ENCODE measurements around the gene ARSG.
A peak's percentile ranks its signal among the peaks of the same experiment; 100 is the strongest.
"Not testable (repeated sequence)": the region's sequence is repeated elsewhere in the genome, so short reads cannot be mapped to it uniquely, and the experiment has no call there.

ARSG gene

DNA sequence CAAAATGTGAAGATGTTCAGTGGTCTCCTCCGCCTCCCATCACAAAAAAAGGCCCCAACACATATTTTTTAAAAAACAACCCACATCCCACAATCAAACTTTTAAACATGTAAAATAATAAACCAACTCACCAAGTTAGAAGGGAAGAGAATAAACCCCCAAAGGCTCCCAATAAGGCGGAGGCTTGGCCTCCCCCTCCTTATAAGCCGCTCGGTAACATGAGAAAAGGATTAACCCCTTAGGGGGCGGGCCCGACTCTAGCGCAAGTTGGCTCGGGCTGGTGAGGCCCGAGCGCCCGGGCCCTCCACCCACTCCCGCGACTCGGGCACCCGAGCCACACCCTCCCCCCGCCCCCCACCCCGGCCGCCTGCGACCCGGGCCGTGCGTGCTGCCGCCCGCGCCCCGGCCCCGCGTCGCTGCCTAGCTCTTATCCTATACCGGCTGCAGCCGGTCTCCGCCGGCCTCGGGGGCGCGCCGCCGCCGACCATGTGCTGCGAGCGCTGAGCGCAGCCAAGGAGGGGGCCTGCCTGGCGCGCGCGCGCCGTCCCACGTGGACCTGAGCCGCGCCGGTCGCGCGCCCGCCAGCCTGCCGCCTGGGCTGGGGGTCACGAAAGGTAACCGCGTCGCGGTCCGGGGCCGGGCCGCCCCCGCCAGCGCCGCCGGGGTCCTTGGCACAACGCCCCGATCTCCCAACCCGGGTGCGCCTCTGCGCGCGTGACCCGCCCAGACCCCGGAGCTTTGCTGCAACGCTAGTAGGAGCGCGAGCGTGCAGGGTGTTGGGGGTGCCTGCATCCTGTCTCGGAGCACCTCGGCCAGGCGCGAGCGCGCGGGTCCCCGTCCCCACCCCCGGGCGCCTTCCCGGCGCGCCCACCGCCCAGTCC lies at the start of gene ARSG, which contains the start of gene SLC16A6:
Gene ARSG, plus strand, starts transcription at position 541 of the 881 bp plus-strand sequence. CDS start 15,999 bp downstream, outside the sequence.
Gene SLC16A6, minus strand, starts transcription at position 173 of the 881 bp plus-strand sequence. CDS start 12,807 bp downstream, outside the sequence.
- no peak for DNase-seq (ENCODE audit: low read depth)

DNA sequence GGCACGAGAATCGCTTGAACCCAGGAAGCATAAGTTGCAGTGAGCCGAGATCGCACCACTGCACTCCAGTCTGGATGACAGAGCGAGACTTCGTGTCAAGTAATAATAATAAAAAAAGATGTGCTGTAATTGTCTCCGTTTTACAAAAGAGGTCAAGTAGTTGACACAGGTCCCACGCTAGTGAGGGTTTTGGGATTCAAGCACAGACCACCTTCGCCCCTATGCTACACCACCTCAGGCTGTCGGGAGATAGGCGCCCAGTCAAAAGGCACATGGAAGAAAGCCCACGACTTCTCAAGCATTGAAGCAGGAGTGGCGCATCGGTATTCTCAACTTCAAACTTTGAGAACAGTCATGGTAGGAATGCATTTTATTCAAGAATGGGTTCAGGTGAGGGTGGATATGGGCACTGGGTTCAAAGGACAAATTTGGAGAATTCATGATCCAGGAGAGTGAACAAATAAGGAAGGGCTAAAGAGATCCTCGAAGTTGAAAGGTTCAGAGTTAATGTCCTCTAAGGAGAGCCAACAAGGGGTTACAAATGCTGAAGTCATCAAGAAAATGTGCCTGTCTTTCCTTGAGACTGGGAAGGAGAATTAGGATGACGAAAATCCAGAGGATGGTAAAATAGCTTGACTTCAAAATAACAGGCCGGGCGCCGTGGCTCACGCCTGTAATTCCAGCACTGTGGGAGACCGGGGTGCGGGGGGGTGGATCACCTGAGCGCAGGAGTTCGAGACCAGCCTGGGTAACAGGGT lies 44.8 kb upstream of the ARSG start:
- no peak for DNase-seq (ENCODE audit: low read depth)

DNA sequence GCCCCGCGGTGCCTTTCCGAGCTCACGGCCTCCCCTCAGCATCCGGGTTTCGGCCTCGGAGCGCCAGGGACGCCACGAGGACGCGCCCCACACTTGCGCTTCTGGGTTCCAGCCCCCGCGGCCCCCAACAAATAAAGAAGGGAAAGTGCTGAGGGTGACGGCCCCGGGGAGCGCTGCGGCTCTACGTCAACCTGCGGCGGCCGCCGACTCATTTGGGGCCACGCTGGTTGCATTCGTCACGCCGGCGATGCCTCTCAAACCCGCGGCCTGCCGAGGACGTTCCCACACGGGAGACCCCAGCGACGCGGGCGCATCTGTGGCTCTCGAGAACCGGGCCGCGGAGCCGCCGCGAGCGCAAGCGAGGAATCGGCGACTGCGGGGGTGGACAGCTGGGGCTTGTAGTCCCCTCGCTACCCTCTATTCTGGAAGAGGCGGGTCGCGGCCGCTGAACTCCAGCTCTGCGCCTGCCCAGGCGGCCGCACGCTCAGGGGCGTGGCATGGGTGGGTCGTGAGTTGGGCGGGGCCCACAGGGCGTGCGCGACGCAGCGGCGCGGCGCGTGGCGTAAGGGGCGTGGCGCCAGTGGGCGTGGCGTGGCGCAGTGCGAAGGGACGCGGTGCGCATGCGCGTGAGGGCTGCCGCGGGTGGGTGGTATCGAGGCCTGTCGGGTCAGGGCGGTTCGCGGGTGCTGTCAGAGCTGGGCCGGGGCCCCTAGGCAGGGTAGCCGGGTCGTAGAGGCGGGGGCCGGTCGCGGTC lies 43.7 kb upstream of the ARSG start, which contains the start of gene AMZ2:
Gene AMZ2, plus strand, starts transcription at position 599 of the 754 bp plus-strand sequence. CDS start 2,145 bp downstream, outside the sequence.
- peak; percentile 69 for DNase-seq (ENCODE audit: low read depth)

DNA sequence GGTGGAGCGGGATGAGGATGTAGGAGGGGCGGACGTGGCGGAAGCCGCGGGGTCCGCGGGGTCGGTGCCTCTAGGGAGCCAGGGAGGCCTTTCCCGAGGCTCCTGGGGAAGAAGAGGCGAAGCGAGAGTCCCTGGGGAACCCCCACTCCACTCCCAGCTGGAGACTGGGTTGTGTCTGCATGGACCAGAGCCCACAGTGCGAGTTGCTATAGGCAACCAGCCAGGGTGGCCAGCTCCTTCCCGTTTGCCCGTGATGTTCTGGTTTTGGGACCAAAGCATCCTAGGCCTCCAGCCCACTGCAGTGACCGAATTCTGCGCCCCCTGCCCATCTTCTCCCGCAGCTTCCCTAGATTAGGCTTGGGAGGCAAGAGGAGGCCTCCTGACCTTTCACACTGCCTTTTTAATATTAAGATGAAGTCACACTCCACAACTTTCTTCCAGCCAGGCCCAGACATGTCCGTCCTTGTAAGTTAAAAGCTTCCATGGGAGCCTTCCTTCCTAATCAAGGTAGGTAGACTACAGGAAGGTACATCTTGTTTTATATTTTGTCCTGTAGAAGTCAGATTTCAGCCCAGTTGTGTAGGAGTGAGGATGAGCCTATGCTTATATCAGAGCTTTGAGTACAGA lies 43.0 kb upstream of the ARSG start:
- DNase-seq (ENCODE audit: low read depth) = peak; percentile 18

DNA sequence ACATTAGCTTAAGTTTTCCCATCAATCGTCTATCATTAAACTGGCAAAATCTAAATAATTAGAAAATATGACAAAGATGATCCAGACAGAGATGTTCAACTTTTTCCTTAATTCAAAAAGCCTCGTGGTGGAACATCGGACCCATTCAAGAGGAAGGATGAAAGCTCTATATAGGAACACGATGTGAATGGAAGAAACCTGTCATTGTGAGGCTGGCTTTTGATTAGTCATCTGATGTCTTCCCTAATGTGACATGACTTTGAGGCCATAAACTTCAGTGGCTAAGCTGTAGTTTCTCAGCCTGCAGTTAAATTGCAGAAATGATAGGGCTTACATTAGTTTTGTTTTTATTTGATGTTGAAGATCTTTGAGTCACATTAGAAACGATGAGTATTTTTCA lies 42.4 kb upstream of the ARSG start:
- no peak for DNase-seq (ENCODE audit: low read depth)

GRCh38 chr17:68249354-68249765 lies 41.9 kb upstream of the ARSG start:
- DNase-seq (ENCODE audit: low read depth) = no peak

DNA sequence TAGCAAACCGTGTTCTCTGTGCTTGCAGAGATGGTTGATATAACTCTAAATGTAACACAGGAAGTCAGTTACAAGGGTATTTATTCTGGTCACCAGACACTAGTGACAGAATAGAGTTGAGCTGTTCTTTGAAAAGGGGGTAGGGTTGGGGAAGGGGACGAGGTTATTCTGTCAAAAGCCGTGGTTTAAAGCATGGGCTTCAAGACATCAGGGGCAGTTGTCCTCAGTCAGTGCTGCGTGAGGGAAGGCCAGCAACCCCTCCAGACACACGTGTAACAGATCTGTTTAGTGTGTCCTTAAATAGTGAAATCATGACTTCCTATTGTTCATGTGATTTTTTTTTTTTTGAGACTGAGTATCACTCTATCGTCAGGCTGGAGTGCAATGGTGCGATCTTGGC lies 37.9 kb upstream of the ARSG start:
- not testable (repeated sequence) for DNase-seq (ENCODE audit: low read depth)

GRCh38 chr17:68255151-68255550 lies 36.1 kb upstream of the ARSG start:
- DNase-seq (ENCODE audit: low read depth) = no peak

DNA sequence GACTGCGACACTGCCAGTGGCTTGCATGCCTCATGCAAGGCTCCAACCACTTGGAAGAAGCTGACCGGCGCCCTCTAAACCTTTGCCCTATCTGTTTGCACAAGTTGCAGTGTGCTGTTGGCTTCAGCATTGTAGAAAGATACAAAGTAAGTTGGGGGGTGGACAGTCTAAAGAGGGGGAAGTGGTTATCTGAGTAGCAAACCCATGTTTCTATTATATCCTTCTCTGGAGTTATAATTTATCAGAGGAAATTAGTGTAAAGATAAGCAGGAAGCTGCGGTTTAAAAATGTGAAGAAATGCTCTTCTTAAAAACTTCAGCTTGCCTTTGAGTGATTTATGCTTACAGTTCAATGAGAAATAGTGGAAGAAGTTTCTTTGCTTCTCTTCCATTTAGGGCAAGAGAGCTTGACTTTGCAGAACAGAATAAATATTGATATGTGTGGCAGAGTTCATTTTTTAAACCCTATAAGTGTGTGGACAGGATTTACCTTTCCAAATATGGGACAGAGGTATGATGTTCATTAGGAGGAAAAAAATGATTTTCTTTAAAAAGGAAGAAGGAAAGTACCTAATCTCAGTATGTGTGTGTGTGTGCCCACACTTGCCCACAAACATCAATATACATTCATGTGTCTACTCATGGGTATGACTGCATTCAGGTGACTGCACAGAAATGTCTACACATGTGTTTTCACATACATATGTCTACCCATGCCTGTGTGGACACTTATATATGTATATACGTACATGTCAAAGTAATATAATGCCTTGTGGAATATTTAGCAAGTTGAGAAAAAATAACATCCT lies 35.4 kb upstream of the ARSG start:
- DNase-seq (ENCODE audit: low read depth) = no peak

DNA sequence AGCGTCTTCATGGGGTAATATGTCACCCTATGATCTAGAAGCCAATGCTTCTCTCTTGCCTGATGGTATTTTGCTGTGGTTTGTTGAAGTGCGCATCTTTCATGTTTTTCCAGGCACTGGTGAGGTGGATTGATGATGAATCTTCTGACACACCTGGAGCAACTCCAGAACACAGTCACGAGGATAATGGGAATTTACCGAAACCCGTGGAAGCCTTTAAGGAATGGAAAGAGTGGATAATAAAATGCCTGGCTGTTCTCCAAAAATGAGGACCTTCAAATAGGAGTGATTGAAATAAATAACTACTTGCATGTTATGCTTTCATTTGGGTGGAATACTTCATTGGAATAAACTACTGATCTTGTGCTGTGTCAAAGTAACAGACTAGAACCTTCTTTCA lies 34.6 kb upstream of the ARSG start:
- not testable (repeated sequence) for DNase-seq (ENCODE audit: low read depth)

- no peak for DNase-seq (ENCODE audit: low read depth)
Measured at GRCh38 chr17:68257934-68258333, 33.4 kb upstream of the ARSG start.

GRCh38 chr17:68258890-68259647 lies 32.2 kb upstream of the ARSG start:
- DNase-seq (ENCODE audit: low read depth) = not testable (repeated sequence)

GRCh38 chr17:68259648-68259951 lies 31.7 kb upstream of the ARSG start:
- not testable (repeated sequence) for DNase-seq (ENCODE audit: low read depth)

DNA sequence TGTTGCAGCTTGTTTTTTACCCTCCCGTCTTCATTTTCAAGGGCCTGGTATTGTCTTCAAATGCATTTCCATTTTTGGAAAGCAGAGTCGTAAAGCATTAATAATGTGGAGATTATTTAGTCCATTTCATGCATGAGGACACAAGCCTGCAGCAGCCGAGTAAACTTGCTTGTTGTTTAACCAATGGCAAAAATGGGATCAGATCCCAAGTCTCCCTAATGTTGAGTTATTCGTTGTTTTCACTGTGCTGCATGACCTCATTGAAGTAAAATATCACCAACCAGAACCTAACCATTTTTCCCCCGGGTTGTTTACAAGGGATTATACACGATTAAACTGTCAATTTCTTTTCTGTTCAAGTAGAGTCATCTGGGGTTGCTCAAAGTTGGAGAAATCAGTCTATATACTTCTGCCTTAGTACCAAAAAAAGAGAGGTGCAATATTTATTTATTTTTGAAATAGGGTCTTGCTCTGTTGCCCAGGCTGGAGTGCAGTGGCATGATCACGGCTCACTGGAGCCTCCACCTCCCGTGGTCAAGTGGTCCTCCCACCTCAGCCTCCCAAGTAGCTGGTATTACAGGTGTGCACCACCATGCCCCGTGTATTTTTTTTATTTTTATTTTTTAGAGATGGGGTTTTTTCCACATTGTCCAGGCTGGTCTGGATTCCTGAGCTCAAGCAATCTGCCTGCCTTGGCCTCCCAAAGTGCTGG lies 31.1 kb upstream of the ARSG start:
- no peak for DNase-seq (ENCODE audit: low read depth)

GRCh38 chr17:68262467-68262866 lies 28.8 kb upstream of the ARSG start:
- not testable (repeated sequence) for DNase-seq (ENCODE audit: low read depth)

DNA sequence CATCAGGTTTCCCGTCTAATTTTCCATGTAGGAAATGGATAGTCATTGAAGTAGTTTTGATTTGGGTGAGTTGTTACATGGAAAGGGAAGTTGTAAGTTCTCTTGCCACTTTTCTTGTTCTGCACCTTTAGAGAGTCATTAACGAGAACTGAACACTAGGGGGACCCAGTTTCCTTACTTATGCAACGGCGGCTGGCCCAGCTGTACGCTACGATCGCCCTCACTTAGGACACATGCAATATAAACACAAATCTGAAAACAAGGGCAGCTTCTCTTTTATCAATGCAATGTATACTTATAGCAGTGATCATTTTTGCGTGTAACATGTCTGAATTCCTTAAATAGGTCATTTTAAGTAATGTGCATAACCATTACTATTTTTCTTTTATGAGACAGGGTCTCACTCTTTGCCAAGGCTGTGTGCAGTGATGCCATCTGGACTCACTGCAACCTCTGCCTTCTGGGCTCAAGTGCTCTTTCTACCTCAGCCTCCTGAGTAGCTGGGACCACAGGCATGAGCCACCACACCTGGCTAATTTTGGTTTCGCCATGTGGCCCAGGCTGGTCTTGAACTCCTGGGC lies 28.1 kb upstream of the ARSG start:
- peak; percentile 9 for DNase-seq (ENCODE audit: low read depth)

GRCh38 chr17:68265833-68266232 lies 25.5 kb upstream of the ARSG start:
- DNase-seq (ENCODE audit: low read depth) = not testable (repeated sequence)

GRCh38 chr17:68273722-68274121 lies 17.6 kb upstream of the ARSG start:
- no peak for DNase-seq (ENCODE audit: low read depth)

GRCh38 chr17:68276339-68276738 lies 15.0 kb upstream of the ARSG start:
- not testable (repeated sequence) for DNase-seq (ENCODE audit: low read depth)

Measured in HS-5 (cell line).